Activated T-cell treated with anti-CD3 and anti-CD28 coated beads, Interleukin-2, amount 50 U/mL, for 72 hours (primary cell): ENCODE measurements around the gene LRFN2. TPM values are rescaled to one million over a fixed set of nuclear protein-coding genes. Genes with fewer than 3 reads are reported as not detected.

Experiments
- ATAC-seq, 2 donors: fragments of 150-1000 bp; cut with Tn5 transposase; replicated peaks in 1 of 2; 2 replicates each; pipeline ENCODE4 v1.10.0; 2021; ENCODE audit warnings: moderate library complexity in 2 of 2, mild to moderate bottlenecking in 1 of 2
- DNase-seq, 2 donors: peaks; one replicate each; pipeline ENCODE4 v3.0.0; 2021 to 2022; ENCODE audit warnings: mixed read lengths in 1 of 2
- H3K27ac Mint-ChIP-seq: one replicate; pipeline ENCODE4 v1.8.0; 2022; ENCODE audit warnings: mild to moderate bottlenecking, moderate library complexity, mixed read lengths
- H3K27me3 Mint-ChIP-seq: one replicate; pipeline ENCODE4 v1.8.0; 2022; ENCODE audit warnings: low read depth, mixed read lengths
- H3K36me3 Mint-ChIP-seq, 2 donors: one replicate each; pipeline ENCODE4 v1.8.0; 2022; ENCODE audit warnings: mixed read lengths in 2 of 2, mild to moderate bottlenecking in 1 of 2; ENCODE audit not compliant: insufficient read depth in 2 of 2
- H3K4me1 Mint-ChIP-seq: one replicate; pipeline ENCODE4 v1.8.0; 2022; ENCODE audit warnings: low read depth, mixed read lengths
- H3K4me3 Mint-ChIP-seq, 2 donors: one replicate each; pipeline ENCODE4 v1.8.0; 2022; ENCODE audit warnings: mild to moderate bottlenecking in 2 of 2, mixed read lengths in 2 of 2, moderate library complexity in 2 of 2
- H3K9me3 Mint-ChIP-seq, 2 donors: one replicate each; pipeline ENCODE4 v1.8.0; 2022; ENCODE audit warnings: mixed read lengths in 2 of 2
- total RNA-seq, 2 donors: library from RNA; stranded (reverse); gene quantifications; one replicate each; pipeline ENCODE4 v1.2.3, GENCODE V29; 2022

LRFN2 gene
- total RNA-seq, 2 donors from 2014 or later: 0.12 TPM; not detected in 1

DNA sequence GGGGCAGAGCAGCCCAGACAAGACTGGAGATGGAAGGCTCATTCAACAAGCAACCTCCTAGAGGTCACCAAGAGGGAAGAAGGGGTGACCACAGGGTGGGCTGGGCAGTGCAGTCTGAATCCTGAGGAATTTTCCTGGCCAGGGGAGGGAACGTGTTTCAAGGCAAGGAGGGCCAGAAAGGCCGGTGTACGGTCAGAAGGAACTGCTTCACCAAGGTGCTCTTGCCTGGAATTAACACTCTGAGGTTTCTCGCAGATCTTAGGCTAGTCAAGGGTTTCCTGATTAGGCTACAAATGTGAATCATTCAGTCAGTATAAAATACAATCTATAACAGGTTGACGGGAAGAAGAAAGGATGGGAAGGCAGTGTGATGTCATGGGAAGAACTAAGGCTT lies 199.3 kb downstream of the LRFN2 start:
- Mint-ChIP-seq H3K9me3 (no peaks in the 10 kb centered on the region), H3K4me3 (peak overlapping the region; percentile 31 to 33), H3K36me3 (no peaks in the 10 kb centered on the region), H3K27ac (peak overlapping the region; percentile 27), H3K4me1 (peaks cover 61% of the 10 kb centered on the region), H3K27me3 (no peaks in the 10 kb centered on the region)
- DNase-seq (no peak), ATAC-seq (peak; percentile 12 to 35)

DNA sequence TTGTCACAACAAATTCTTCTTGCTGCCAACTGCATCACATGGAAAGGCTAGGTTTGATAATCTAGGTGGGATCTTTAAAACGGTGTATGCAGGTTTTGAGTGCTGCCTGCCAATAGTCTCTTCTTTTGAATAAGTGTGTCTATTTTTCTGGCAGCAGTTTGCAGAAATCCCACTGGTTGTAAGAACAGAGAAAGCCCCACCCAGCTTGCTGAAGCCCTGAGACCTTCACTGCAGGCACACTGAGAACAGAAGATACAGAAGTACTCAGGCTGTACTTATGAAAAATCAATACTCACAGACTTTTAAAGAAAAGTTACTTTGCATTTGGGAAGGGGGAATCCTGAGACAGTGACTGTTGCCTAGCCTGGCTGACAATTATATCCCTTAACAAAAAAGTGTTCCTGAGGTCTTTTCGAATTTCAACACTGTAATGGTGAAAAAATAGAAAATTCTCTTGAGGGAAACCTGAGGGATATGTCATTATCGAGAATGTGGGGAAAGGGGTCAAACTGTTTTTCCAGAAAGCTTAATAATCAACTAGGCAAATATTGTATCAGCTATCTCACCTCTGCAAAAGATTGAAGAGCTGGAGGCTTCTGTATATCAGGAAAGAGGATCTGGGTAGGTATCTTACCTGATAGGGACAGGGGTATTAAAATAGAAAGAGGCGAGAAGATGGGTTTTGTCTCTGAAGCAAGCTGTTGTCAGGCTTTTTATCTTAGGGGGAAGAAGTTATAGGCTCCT lies 199.9 kb downstream of the LRFN2 start:
- Mint-ChIP-seq H3K27ac (peak overlapping the region; percentile 27), H3K9me3 (no peaks in the 10 kb centered on the region), H3K36me3 (no peaks in the 10 kb centered on the region), H3K4me1 (peaks cover 61% of the 10 kb centered on the region), H3K4me3 (peak overlapping the region; percentile 31 to 33), H3K27me3 (no peaks in the 10 kb centered on the region)
- DNase-seq (no peak), ATAC-seq (no peak)

- ATAC-seq (no peak), DNase-seq (no peak)
- Mint-ChIP-seq H3K36me3 (no peaks in the 10 kb centered on the region), H3K27me3 (no peaks in the 10 kb centered on the region), H3K4me3 (no peak overlapping the region), H3K27ac (no peak overlapping the region), H3K9me3 (no peaks in the 10 kb centered on the region), H3K4me1 (peaks cover 57% of the 10 kb centered on the region)
These were observed 201.0 kb downstream of the LRFN2 start for GRCh38 chr6:40386200-40386599.

DNA sequence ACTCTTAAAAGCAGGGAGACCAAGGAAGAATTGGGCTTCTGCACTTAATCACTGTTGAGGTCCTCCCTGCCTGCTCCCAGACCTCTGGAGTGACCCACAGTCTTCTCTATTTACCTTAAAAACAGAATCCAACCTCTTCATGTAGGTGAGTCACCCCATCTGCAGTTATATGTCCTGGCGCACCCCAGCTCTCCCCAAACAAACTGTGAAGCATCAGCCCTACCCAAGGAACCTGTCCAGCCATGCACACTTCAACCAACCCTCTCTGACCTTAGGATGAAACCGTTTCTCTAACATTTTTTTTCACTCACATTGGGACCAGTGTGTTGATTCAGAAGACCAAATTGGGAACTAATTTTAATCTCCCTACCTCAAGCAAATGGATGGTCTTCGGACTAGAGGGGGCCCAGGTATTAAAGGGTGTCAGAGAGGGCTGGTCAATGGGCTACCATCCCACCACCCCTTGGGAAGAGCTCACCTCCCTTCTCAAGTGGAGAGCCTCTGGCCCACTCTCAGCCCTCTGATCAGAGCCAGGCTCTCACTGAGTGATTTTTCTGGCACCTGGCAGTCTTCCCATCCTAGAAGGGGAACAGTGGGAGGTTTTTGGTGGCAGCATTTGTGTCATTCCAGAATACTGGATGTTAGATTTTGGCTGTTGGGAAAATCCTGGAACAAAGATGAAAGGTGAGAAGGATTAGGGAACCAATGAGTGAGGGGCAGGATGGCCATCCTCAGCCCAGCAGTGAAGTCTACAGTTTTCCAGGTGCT lies 203.6 kb downstream of the LRFN2 start:
- DNase-seq (no peak), ATAC-seq (no peak)
- peaks cover 0 to 3% of the 10 kb centered on the region in 2 donors for H3K36me3 Mint-ChIP-seq
- no peak overlapping the region for H3K27ac Mint-ChIP-seq
- H3K4me3 Mint-ChIP-seq: no peak overlapping the region
- no peaks in the 10 kb centered on the region for H3K27me3 Mint-ChIP-seq
- H3K9me3 Mint-ChIP-seq: no peaks in the 10 kb centered on the region
- peaks cover 36% of the 10 kb centered on the region for H3K4me1 Mint-ChIP-seq

DNA sequence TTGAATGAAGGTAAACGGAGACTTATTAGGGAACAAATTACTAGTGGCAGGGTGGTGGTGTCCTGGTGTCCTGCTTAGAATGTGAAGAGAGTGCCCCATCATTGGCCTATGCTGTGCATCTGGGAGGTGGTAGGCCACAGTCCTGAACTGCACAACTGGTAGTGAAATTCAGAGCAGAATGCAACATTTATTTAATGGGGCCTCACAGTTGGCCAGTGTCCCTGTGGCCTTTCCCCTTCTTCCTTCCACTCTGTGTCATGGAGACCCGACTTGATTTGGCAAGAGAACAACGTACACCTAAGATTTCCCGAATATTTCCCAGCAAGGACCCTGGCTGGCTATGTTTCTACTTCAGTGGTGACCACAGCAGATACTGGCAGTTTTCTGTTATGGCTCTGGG lies 206.9 kb downstream of the LRFN2 start:
- DNase-seq: no peak
- H3K36me3 Mint-ChIP-seq: peaks cover 0 to 3% of the 10 kb centered on the region in 2 donors
- no peak overlapping the region for H3K27ac Mint-ChIP-seq
- no peaks in the 10 kb centered on the region for H3K27me3 Mint-ChIP-seq
- no peaks in the 10 kb centered on the region for H3K9me3 Mint-ChIP-seq
- ATAC-seq: no peak
- H3K4me1 Mint-ChIP-seq: peaks cover 5% of the 10 kb centered on the region
- no peak overlapping the region for H3K4me3 Mint-ChIP-seq

DNA sequence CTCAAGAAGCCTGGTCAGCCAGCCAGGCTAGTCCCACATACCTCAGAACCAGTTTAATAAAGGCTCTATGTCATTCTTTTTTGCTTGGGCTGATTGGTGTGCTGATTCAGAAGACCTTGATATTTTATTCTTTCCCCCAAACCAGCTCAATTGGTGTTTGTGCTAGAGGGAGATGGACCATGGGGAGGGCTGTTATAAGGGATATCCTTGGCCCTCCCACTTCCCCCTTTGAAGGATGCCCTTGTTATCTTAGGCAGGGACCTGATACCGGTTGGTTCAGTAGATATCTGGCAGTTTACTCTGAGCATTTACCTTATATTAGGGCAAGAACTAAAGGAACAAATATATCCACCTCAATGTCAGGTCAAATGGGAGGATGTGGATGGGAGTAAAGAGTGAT lies 207.4 kb downstream of the LRFN2 start:
- peaks cover 0 to 3% of the 10 kb centered on the region in 2 donors for H3K36me3 Mint-ChIP-seq
- no peak overlapping the region for H3K4me3 Mint-ChIP-seq
- DNase-seq (no peak), ATAC-seq (no peak)
- H3K9me3 Mint-ChIP-seq: no peaks in the 10 kb centered on the region
- peaks cover under 1% of the 10 kb centered on the region for H3K4me1 Mint-ChIP-seq
- no peaks in the 10 kb centered on the region for H3K27me3 Mint-ChIP-seq
- H3K27ac Mint-ChIP-seq: no peak overlapping the region

GRCh38 chr6:40378725-40379074 lies 208.5 kb downstream of the LRFN2 start:
- Mint-ChIP-seq H3K27me3 (no peaks in the 10 kb centered on the region), H3K4me3 (no peak overlapping the region), H3K36me3 (peaks cover 0 to 3% of the 10 kb centered on the region in 2 donors), H3K4me1 (no peaks in the 10 kb centered on the region), H3K9me3 (no peaks in the 10 kb centered on the region), H3K27ac (no peak overlapping the region)
- DNase-seq (no peak), ATAC-seq (no peak)

- DNase-seq (no peak), ATAC-seq (no peak)
These were observed 209.0 kb downstream of the LRFN2 start for GRCh38 chr6:40378071-40378724.

GRCh38 chr6:40377173-40377806 lies 209.9 kb downstream of the LRFN2 start:
- Mint-ChIP-seq H3K36me3 (peaks cover 2 to 3% of the 10 kb centered on the region in 2 donors), H3K4me1 (peaks cover 5% of the 10 kb centered on the region), H3K9me3 (peaks cover 0 to 2% of the 10 kb centered on the region in 2 donors), H3K27ac (no peak overlapping the region), H3K4me3 (no peak overlapping the region), H3K27me3 (no peaks in the 10 kb centered on the region)
- no peak for ATAC-seq
- no peak for DNase-seq

More at GRCh38 chr6:40378071-40378724, 209.0 kb downstream of the LRFN2 start:
- no peaks in the 10 kb centered on the region for H3K4me1 Mint-ChIP-seq
- H3K27ac Mint-ChIP-seq: no peak overlapping the region
- no peak overlapping the region for H3K4me3 Mint-ChIP-seq
- H3K36me3 Mint-ChIP-seq: peaks cover 0 to 3% of the 10 kb centered on the region in 2 donors
- no peaks in the 10 kb centered on the region for H3K9me3 Mint-ChIP-seq
- H3K27me3 Mint-ChIP-seq: no peaks in the 10 kb centered on the region

GRCh38 chr6:40376113-40376650 lies 211.0 kb downstream of the LRFN2 start:
- H3K4me1 Mint-ChIP-seq: peaks cover 16% of the 10 kb centered on the region
- ATAC-seq (no peak), DNase-seq (no peak)
- H3K27me3 Mint-ChIP-seq: no peaks in the 10 kb centered on the region
- peaks cover 2 to 3% of the 10 kb centered on the region in 2 donors for H3K36me3 Mint-ChIP-seq
- peaks cover 2 to 4% of the 10 kb centered on the region in 2 donors for H3K9me3 Mint-ChIP-seq
- H3K4me3 Mint-ChIP-seq: no peak overlapping the region
- H3K27ac Mint-ChIP-seq: no peak overlapping the region

- Mint-ChIP-seq H3K4me3 (no peak overlapping the region), H3K4me1 (peaks cover 36% of the 10 kb centered on the region), H3K27me3 (no peaks in the 10 kb centered on the region), H3K9me3 (peaks cover 4% of the 10 kb centered on the region in 2 donors), H3K36me3 (peaks cover 2 to 3% of the 10 kb centered on the region in 2 donors), H3K27ac (no peak overlapping the region)
- no peak for DNase-seq
- ATAC-seq: no peak
These were observed 213.9 kb downstream of the LRFN2 start for GRCh38 chr6:40373267-40373666.

DNA sequence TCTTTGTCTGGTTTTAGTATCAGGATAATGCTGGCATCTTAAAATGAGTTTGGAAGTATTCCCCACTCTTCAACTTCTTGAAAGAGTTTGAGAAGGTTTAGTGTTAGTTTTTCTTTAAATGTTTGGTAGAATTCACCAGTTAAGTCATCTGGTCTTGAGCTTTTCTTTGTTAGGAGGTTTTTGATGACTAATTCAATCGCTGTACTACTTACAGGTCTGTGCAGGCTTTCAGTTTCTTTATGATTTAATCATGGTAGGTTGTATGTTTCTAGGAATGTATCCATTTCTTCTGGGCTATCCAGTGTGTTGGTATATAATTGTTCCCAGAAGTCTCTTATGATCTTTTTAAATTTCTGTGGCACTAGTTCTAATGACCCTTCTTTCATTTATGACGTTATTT lies 215.5 kb downstream of the LRFN2 start:
- Mint-ChIP-seq H3K9me3 (peaks cover 4% of the 10 kb centered on the region in 2 donors), H3K27ac (peak overlapping the region; percentile 81), H3K36me3 (peaks cover 2 to 3% of the 10 kb centered on the region in 2 donors), H3K4me1 (peaks cover 36% of the 10 kb centered on the region), H3K27me3 (no peaks in the 10 kb centered on the region), H3K4me3 (peak overlapping the region; percentile 20 to 73)
- DNase-seq (no peak), ATAC-seq (peak; percentile 91 to 93)
